Prostate gland (tissue), 2 donors: ENCODE data around the gene DYNC1I1. TPM values are rescaled to one million over a fixed set of nuclear protein-coding genes. Genes with fewer than 3 reads are reported as not detected.

Experiments used
- DNase-seq: peaks from one replicate; pipeline ENCODE4 v3.0.0-alpha.2; 2019; ENCODE audit warnings: low spot score
- H3K27ac ChIP-seq, 2 donors: fragments of 200-600 bp; sonication (generic); 2 replicates each; pipeline ENCODE4 v1.5.1; 2017 to 2019
- H3K27me3 ChIP-seq: fragments of 200-600 bp; sonication (generic); replicated peaks from 2 replicates; pipeline ENCODE4 v1.5.1; 2019; ENCODE audit not compliant: insufficient read depth
- H3K36me3 ChIP-seq, 2 donors: fragments of 200-600 bp; sonication (generic); 1 replicate in 1 of 2; 2 replicates in 1 of 2; pipeline versions ENCODE4 v1.5.1 to v1.8.1; 2017 to 2019
- H3K4me1 ChIP-seq: fragments of 200-600 bp; sonication (generic); replicated peaks from 2 replicates; pipeline ENCODE4 v1.5.1; 2019
- H3K4me3 ChIP-seq, 2 donors: fragments of 200-600 bp; sonication (generic); 2 replicates each; pipeline ENCODE4 v1.5.1; 2017 to 2019
- H3K9me3 ChIP-seq: fragments of 200-600 bp; sonication (generic); 2 replicates; pipeline ENCODE4 v1.5.1; 2017
- POLR2A ChIP-seq: fragments of 450-650 bp; IDR thresholded peaks from one replicate; pipeline ENCODE4 v1.6.1; 2016; ENCODE audit warnings: antibody characterized with exemption, mild to moderate bottlenecking
- POLR2AphosphoS5 ChIP-seq: sonication (generic); formaldehyde crosslinking; IDR thresholded peaks from one replicate; pipeline ENCODE4 v1.6.1; 2017; ENCODE audit warnings: antibody characterized with exemption
- WGBS: methylation state at CpG from one replicate; pipeline ENCODE4 v1.1.5; 2018; 5-methylcytosine and 5-hydroxymethylcytosine counted together
- intact Hi-C: fragments of 100-400 bp; cut with DNase I; formaldehyde crosslinking; loops from one replicate; pipeline ENCODE4 v1.14.2; 2022
- total RNA-seq, 2 donors: library from RNA; depleted of rRNA; stranded (reverse); fragments of >200 nt; gene quantifications; one replicate each; pipeline ENCODE4 v1.1.0, GENCODE V29; 2016
- TF ChIP-seq, protein P1 (sequence below), 4 experiments: fragments of 200-600 bp in 2 of 4; fragments of 450-650 bp in 2 of 4; sonication (generic) in 2 of 4; IDR thresholded peaks; 1 replicate in 3 of 4; 2 replicates in 1 of 4; pipeline ENCODE4 v1.5.1; 2016 to 2019; ENCODE audit warnings: antibody characterized with exemption in 4 of 4, mild to moderate bottlenecking in 2 of 4, moderate library complexity in 2 of 4

Gene DYNC1I1
- total RNA-seq, 2 donors from 2014 or later, result 4.4 to 5.1 TPM

DNA sequence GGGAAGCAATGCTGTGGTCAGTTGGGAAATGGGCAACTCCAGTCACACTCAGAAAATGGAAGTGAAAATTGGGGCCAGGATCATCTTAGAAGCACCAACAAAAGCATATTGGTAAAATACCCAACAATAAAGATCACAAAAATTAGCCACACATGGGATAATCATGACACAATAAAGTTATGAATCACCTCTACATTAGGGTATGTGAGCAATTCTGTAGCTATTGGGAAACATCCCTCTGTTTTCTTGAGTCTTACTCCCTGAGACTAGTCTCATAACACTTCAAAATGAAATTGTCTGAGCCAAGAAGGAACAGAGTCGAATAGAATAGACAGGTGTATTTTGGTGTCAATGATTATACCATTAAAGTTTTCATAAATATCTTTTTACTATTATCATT is 178.3 kb downstream of the DYNC1I1 start:
- intact Hi-C loops, result no loop called here
- Histone ChIP-seq H3K4me3 (no peak overlapping the region), H3K9me3 (no peaks in the 10 kb centered on the region), H3K4me1 (no peaks in the 10 kb centered on the region), H3K27me3 (no peaks in the 10 kb centered on the region), H3K27ac (no peak overlapping the region), H3K36me3 (no peaks in the 10 kb centered on the region)
- TF ChIP-seq, protein P1, sequence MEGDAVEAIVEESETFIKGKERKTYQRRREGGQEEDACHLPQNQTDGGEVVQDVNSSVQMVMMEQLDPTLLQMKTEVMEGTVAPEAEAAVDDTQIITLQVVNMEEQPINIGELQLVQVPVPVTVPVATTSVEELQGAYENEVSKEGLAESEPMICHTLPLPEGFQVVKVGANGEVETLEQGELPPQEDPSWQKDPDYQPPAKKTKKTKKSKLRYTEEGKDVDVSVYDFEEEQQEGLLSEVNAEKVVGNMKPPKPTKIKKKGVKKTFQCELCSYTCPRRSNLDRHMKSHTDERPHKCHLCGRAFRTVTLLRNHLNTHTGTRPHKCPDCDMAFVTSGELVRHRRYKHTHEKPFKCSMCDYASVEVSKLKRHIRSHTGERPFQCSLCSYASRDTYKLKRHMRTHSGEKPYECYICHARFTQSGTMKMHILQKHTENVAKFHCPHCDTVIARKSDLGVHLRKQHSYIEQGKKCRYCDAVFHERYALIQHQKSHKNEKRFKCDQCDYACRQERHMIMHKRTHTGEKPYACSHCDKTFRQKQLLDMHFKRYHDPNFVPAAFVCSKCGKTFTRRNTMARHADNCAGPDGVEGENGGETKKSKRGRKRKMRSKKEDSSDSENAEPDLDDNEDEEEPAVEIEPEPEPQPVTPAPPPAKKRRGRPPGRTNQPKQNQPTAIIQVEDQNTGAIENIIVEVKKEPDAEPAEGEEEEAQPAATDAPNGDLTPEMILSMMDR (IDR thresholded peaks at IDR 0.05), result no peak
- TF ChIP-seq POLR2AphosphoS5 (no peak), POLR2A (no peak)
- DNase-seq, result no peak
- 98% methylated on average over 1 of the region's 1 CpG for WGBS

DNA sequence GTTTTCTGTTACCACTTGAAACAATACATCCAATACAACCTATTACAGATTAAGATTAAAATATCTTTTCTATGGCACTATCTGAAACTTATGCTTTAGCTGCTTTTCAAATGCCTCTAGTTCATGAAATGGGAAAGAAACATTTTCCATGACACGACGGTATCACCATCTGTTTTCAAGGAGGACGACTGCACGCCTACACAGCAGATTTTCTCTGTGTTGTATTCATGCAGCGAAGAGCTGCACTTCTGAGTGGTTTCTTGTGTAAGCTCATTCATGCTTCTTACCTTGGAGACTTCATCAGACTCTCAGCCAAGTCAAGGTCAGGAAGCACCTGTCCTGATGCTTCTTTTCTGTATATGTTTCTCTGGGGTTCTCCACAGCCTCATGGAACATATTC is 179.2 kb downstream of the DYNC1I1 start:
- DNase-seq, result no peak
- Histone ChIP-seq H3K4me3 (no peak overlapping the region), H3K9me3 (no peaks in the 10 kb centered on the region), H3K27ac (no peak overlapping the region), H3K27me3 (no peaks in the 10 kb centered on the region), H3K4me1 (no peaks in the 10 kb centered on the region), H3K36me3 (no peaks in the 10 kb centered on the region)
- 94% methylated on average over 5 of the region's 5 CpGs for WGBS
- TF ChIP-seq, protein P1 (IDR thresholded peaks at IDR 0.05), result no peak
- no peak for TF ChIP-seq POLR2A
- intact Hi-C loops, result no loop called here

DNA sequence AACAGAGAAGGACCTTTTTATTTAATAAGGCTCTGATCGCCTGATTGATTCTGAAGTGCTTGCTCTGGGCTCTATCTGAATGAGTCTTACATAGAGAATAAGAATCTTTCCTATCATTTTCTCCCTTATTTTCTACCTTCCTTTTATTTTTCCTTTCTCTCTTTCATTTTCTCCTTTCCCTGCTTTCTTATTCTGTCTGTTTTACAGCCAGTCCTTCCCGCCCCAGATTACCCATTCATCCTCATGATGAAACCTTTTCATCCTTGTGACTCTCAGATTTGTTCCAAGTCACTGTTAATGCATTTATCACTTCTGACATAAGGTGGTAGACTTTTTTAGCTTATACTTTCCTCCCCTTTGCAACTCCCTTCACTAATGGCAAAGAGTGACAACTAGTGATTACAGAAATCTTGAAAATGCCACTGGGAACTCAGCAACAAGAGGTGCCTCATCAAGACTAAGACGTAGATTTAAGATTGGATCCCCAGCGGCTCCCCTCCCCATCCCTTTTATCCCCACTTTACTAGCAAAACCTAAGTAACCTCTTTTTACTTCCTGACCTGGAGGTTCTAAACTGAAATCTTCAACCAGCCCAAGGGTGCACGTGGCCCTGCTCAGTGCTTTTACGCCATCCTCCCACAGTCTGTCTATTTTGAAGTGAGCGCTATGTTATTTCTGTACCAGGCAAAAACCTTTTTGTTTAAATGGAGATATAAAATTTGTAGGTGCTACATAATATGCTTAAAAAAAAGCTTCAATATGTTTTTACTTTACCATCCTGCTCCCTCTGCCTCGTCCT is 179.8 kb downstream of the DYNC1I1 start:
- WGBS, result 94% methylated on average over 8 of the region's 8 CpGs
- no peak overlapping the region for H3K27ac ChIP-seq
- intact Hi-C loops, result no loop called here
- no peaks in the 10 kb centered on the region for H3K4me1 ChIP-seq
- no peak for DNase-seq
- no peaks in the 10 kb centered on the region for H3K27me3 ChIP-seq
- TF ChIP-seq, protein P1 (IDR thresholded peaks at IDR 0.05), result no peak
- TF ChIP-seq POLR2A, result no peak
- no peak for TF ChIP-seq POLR2AphosphoS5
- no peaks in the 10 kb centered on the region for H3K9me3 ChIP-seq
- no peak overlapping the region for H3K4me3 ChIP-seq
- H3K36me3 ChIP-seq, result no peaks in the 10 kb centered on the region

DNA sequence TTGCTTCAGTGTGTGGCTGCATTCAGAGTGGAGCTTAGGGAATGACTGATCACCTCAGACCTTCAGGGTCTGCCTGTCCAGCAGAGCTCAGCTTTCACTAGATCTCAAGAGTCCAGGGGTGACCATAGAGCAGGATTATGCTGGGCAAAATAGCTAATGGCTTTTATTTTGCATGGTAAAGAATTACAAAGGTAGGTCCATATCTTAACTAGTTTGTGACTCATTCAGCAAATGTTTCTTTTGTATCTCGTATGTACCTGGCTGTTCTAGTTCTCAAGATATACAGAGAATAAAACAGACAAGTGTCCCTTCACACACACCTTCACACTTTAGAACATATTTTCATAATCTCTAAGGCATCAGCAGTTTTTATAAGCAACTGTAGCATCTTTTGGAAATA is 180.5 kb downstream of the DYNC1I1 start:
- 25% methylated on average over 1 of the region's 1 CpG for whole genome bisulfite sequencing
- no peaks in the 10 kb centered on the region for H3K36me3 ChIP-seq
- no peak for DNase-seq
- no peaks in the 10 kb centered on the region for H3K4me1 ChIP-seq
- no peak overlapping the region for H3K4me3 ChIP-seq
- TF ChIP-seq, protein P1 (IDR thresholded peaks at IDR 0.05), result no peak
- TF ChIP-seq POLR2AphosphoS5, result no peak
- TF ChIP-seq POLR2A, result no peak
- no peaks in the 10 kb centered on the region for H3K9me3 ChIP-seq
- intact Hi-C loops, result no loop called here
- no peaks in the 10 kb centered on the region for H3K27me3 ChIP-seq
- H3K27ac ChIP-seq, result no peak overlapping the region

DNA sequence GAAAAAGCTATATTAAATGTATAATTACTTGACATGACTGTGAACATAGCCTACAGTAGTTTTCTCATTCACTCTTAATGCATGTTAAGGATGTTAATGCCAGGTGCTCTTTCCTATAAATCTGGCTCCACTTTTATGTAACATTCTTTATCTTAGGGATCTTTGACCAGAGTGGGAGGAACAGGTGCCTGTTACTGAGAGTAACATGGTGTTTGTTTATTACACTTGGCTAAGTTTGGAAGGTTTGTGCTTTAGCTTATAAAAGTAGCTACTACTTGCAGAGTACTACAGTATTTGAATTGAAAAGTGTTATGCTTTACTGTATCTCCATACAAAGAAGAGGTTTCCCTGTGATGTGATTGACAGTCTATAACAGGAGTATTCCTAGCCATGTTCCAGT is 183.4 kb downstream of the DYNC1I1 start:
- peak; percentile 7 for TF ChIP-seq POLR2AphosphoS5
- no peak for TF ChIP-seq POLR2A
- H3K4me1 ChIP-seq, result no peaks in the 10 kb centered on the region
- intact Hi-C loops, result no loop called here
- no peak overlapping the region for H3K27ac ChIP-seq
- H3K4me3 ChIP-seq, result no peak overlapping the region
- no peaks in the 10 kb centered on the region for H3K27me3 ChIP-seq
- no peaks in the 10 kb centered on the region for H3K36me3 ChIP-seq
- no peak for DNase-seq
- H3K9me3 ChIP-seq, result no peaks in the 10 kb centered on the region
